ENCODE results near the gene CACNB1.

- TF ChIP-seq ZBTB33 (IDR thresholded peaks at IDR 0.05) (no peak), CTCF (IDR thresholded peaks at IDR 0.05 in 2 of 3, conservative IDR thresholded peaks at IDR 0.05 in 1 of 3; ENCODE audit: control insufficient read depth in 2 of 3, extremely low read depth in 1 of 3, insufficient read depth in 1 of 3, low read depth in 3 of 3, low read length in 3 of 3) (no peak), EZH2 (IDR thresholded peaks at IDR 0.05; ENCODE audit: borderline replicate concordance, control insufficient read depth, low read depth, low read length) (no peak), CBX5 (IDR thresholded peaks at IDR 0.05; ENCODE audit: low read depth) (no peak), NFYB (IDR thresholded peaks at IDR 0.05; ENCODE audit: insufficient read depth, low read depth, low read length) (no peak), POLR2AphosphoS5 (IDR thresholded peaks at IDR 0.05; ENCODE audit: low read length) (no peak), MXI1 (IDR thresholded peaks at IDR 0.05; ENCODE audit: low read depth, low read length) (no peak), MLLT1 (IDR thresholded peaks at IDR 0.05) (no peak), MAX (IDR thresholded peaks at IDR 0.05; ENCODE audit: low read depth, low read length) (no peak), CREM (IDR thresholded peaks at IDR 0.05; ENCODE audit: low read depth) (no peak), ZZZ3 (IDR thresholded peaks at IDR 0.05; ENCODE audit: control insufficient read depth, insufficient read length, low read depth) (no peak), REST (IDR thresholded peaks at IDR 0.05; ENCODE audit: low read depth, low read length) (no peak)
These were observed 14.8 kb upstream of the CACNB1 start for GRCh38 chr17:39212195-39212810.
